SH-SY5Y (cell line): ENCODE results near the gene RANBP2.

Experiments
- GATA2 ChIP-seq: IDR thresholded peaks from 2 replicates; pipeline ENCODE4 v1.6.1; 2011; ENCODE audit warnings: mild to moderate bottlenecking, low read depth, low read length
- GATA3 ChIP-seq: IDR thresholded peaks from 2 replicates; pipeline ENCODE4 v1.6.1; 2011; ENCODE audit warnings: low read depth, mild to moderate bottlenecking, low read length, moderate library complexity

- TF ChIP-seq GATA2: no peak
- TF ChIP-seq GATA3: no peak
Measured at GRCh38 chr2:108824316-108825070, 105.2 kb downstream of the RANBP2 start.
